ENCODE data around the gene NOL6.

DNA sequence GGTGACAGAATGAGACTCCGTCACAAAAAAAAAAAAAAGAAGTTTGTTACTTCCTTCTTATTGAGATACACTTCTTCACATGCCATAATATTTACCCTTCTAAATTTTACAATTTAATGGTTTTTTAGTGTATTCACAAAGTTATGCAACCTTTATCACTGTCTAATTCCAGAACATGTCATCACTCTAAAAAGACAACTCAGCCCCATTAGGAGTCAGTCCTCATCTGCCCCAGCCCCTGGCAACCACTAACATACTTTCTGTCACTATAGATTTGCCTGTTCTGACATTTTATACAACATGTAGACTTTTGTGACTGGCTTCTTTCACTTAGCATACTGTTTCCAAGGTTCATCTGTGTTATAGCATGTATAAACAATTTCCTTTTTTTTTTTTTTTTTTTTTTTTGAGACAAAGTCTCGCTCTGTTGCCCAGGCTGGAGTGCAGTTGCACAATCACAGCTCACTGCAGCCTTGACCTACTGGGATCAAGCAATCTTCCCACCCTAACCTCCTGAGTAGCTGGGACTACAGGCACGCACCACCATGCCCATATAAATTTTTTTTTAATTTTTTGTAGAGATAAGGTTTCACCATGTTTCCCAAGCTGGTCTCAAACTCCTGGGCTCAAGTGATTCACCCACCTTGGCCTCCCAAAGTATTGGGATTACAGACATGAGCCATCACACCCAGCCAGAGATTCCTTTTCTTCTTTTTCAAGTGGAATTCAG is 44.3 kb downstream of the NOL6 start:
- TF ChIP-seq CTCF (IDR thresholded peaks at IDR 0.05) (no peak), POLR2A (IDR thresholded peaks at IDR 0.05) (no peak)

Data from thyroid gland (tissue), 4 donors.